Gastrocnemius medialis (tissue), 4 donors: ENCODE data around the gene TXK.

Experiments used
- POLR2A ChIP-seq, 2 donors: fragments of 450-650 bp; IDR thresholded peaks; one replicate each; pipeline ENCODE4 v1.6.1; 2017; ENCODE audit warnings: antibody characterized with exemption in 2 of 2, mild to moderate bottlenecking in 2 of 2, moderate library complexity in 2 of 2
- TF ChIP-seq, protein P1 (sequence below), 5 experiments: fragments of 450-650 bp in 3 of 5; fragments of 200-600 bp in 2 of 5; sonication (generic) in 2 of 5; IDR thresholded peaks in 4 of 5; conservative IDR thresholded peaks in 1 of 5; 1 replicate in 4 of 5; 2 replicates in 1 of 5; pipeline ENCODE4 v1.5.1; 2016 to 2019; ENCODE audit warnings: antibody characterized with exemption in 5 of 5, mild to moderate bottlenecking in 3 of 5, moderate library complexity in 3 of 5

DNA sequence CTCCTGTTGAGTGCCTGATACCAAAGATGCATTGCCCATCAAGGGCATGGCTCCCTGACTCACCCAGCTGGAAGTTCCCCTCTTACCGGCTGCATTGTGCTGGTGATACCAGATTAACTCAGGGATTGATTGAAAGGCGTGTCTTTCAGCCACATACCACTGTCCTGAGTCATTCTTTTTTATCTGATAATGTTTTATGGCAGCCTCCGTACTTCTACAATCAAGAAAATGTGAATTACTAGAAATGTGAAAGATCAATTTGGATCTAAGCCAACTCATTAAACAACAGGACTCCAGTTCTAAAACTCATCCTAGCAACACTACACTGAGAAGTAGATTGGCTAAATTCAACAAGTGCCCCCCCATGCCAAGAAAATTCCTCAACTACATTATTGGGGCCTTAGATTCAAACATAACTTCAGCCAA, 40.0 kb downstream of the TXK start:
- TF ChIP-seq, protein P1, sequence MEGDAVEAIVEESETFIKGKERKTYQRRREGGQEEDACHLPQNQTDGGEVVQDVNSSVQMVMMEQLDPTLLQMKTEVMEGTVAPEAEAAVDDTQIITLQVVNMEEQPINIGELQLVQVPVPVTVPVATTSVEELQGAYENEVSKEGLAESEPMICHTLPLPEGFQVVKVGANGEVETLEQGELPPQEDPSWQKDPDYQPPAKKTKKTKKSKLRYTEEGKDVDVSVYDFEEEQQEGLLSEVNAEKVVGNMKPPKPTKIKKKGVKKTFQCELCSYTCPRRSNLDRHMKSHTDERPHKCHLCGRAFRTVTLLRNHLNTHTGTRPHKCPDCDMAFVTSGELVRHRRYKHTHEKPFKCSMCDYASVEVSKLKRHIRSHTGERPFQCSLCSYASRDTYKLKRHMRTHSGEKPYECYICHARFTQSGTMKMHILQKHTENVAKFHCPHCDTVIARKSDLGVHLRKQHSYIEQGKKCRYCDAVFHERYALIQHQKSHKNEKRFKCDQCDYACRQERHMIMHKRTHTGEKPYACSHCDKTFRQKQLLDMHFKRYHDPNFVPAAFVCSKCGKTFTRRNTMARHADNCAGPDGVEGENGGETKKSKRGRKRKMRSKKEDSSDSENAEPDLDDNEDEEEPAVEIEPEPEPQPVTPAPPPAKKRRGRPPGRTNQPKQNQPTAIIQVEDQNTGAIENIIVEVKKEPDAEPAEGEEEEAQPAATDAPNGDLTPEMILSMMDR (IDR thresholded peaks at IDR 0.05 in 4 of 5, conservative IDR thresholded peaks at IDR 0.05 in 1 of 5) = no peak
- TF ChIP-seq POLR2A (IDR thresholded peaks at IDR 0.05) = no peak
